NT2/D1 (cell line): ENCODE data around the gene PLCH2.

Experiments
- SUZ12 ChIP-seq: IDR thresholded peaks from 2 replicates; pipeline ENCODE4 v1.6.1; 2011; ENCODE audit not compliant: insufficient read length, insufficient read depth; ENCODE audit errors: extremely low read depth
- ZNF274 ChIP-seq: IDR thresholded peaks from 2 replicates; pipeline ENCODE4 v1.6.1; 2011; ENCODE audit warnings: mild to moderate bottlenecking, low read depth, low read length

DNA sequence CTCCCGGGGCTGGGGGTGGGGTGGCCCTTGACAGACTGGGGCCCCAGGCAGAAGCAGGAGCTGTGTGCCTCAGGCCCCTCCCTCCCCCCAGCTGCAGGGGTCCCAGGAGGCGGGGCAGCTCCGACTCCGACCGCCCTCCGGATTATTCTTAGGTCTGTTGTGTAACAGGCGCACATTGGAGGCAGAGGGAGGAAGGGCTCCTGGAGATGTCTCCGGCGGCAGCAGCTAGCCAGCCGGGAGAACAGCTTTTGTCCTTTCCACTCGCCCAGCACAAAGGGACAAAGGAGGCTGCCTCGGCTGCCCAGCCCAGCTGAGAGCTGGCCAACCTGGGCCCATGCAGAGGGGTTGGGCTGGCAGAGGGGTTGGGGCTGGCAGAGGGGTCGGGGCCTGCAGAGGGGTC lies 29.7 kb upstream of the PLCH2 start:
- TF ChIP-seq ZNF274 = no peak
- TF ChIP-seq SUZ12 = no peak
